ENCODE results near the gene HCRTR1.

HCRTR1 gene

DNA sequence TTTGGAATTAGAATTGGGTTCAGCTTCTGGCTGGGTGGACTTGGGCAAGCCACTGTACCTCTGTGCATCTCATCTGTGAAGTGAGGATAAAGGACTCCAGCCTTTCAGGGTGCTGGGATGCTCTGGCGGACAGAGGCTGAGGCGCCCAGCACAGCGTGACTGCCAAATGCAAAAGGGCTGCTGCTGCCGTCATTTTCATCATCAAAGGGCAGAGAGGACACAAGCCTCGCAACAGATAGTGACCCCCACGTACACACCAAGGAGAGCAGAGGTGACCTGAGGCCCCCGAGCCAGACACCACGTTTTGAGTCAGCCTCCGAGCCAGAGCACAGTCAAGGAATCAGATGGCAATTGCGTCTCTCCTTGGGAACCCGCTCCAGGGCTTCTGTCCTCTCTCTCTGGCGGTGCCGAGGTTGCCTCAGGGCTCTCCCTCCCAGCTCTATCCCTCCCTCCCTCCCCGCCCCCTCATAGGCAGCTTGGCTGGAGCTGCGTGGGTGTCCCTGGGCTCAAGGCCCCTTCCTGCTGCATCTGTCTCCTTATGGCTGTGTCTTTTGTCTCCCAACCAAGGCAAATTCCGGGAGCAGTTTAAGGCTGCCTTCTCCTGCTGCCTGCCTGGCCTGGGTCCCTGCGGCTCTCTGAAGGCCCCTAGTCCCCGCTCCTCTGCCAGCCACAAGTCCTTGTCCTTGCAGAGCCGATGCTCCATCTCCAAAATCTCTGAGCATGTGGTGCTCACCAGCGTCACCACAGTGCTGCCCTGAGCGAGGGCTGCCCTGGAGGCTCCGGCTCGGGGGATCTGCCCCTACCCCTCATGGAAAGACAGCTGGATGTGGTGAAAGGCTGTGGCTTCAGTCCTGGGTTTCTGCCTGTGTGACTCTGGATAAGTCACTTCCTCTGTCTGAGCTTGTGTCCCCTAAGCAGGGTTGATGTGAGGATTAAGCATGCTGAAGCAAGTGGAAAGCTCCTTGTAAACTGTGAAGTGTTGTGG lies 9.0 kb downstream of the HCRTR1 start:
- DNase-seq (ENCODE audit: low read depth in 2 of 2), result no peak

DNA sequence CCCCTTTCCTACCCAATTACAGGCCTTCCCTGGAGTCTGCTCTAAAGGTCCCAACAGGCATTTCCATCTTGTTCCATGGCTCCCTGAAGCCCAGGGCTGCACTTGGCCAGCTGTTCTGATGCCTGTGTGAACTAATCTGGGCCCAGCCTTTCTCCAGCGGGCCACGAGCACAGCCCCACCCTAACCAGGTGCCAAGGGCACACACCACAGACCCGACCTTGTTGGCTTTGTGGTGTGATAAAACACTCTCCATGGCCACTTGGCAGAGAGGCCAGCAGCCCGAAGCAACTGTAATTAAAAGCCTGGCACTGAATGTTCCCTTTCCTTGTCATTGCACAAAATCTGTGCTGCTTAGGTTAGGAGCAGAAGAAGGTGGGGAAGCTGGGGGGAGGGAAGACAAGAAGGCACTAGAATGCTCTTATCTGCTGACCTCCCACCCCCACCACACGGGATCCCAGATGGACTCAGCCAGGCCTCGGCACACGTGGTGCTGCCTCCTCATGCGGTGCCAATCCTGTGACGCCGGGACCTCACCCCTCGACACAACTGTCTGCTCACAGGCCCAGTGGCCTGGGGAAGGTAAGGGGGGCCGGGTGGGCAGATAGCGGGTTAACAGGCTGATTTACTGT lies 9.9 kb downstream of the HCRTR1 start:
- no peak for DNase-seq (ENCODE audit: low read depth in 2 of 2)

DNA sequence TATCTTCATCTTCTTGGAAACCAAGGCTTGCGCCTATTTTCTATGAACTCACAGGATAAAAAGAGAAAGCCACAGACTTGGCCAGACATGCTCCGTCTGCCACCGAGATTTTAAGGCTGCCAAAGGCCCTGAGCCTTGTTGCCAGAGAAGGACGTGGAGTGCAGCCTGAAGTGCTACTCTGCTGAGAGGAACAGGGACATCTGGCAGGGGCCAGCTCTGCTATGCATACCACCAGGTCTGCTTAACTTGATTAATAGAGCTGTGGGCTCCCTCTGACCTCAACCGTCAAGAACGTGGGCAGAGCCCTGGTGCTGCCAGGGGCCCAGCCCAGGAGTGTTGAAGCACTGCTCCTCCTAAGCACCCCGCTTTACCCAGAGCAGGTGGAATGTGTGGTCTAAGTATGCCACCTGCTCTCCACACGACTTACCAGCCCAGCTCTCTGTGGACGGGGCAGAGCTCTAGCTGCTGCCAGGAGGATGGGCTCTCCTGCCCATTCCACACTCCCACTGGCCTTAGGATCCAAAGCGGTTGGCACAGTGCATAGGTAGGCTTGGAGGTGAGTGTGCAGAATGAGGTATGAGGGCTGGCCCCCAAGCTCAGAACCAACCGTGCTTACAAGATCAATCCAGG lies 10.6 kb downstream of the HCRTR1 start:
- no peak for DNase-seq (ENCODE audit: low read depth in 2 of 2)

DNA sequence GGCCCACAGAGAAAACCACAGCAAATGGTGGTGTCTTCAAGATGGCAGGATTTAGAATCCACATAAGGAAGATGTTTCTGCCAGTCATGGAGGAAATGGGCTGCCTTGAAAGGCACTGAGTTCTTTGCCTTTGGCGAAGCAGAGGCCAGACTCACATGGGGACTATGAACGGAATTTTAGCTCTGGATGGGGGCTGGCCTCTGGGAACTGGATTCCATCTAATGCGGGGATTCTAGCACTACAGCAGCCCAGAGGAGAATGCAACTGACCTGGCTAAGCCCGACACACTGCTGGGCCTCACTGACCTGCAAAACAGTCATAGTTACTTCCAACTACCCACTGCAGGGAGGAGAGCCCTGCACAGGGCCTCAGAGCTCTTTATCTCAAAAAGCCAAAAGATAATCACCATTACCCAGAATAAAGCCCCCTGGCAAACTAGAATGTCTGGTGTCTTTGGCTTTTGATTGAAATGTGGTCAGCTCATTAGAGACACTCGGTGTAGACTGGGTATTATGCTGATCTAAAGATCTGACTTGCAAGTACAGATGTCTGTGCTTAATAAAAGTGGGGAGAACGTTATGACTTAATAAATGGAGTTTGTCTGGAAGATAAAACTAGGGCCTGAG lies 11.6 kb downstream of the HCRTR1 start:
- DNase-seq (ENCODE audit: low read depth in 2 of 2), result no peak

DNA sequence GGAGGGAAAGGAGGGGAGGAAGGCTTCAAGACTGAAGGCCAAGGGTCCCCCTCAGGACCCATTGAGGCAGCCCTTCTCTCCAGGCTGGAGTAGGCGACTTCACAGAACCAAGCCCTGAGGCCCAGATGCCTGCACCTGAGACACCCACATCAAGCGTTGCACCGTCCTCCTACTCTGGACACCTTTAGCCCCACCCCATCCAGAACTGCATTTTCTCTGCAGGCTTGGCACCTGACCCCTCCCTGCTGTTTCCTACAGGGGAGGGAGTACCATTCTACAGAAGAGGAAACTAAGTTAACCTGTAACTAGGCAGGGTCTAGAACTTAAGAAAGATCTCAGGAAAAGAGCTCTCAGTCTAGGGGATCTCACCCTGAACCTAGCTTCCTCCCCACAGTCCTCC lies 15.2 kb downstream of the HCRTR1 start:
- no peak for DNase-seq (ENCODE audit: low read depth in 2 of 2)

DNA sequence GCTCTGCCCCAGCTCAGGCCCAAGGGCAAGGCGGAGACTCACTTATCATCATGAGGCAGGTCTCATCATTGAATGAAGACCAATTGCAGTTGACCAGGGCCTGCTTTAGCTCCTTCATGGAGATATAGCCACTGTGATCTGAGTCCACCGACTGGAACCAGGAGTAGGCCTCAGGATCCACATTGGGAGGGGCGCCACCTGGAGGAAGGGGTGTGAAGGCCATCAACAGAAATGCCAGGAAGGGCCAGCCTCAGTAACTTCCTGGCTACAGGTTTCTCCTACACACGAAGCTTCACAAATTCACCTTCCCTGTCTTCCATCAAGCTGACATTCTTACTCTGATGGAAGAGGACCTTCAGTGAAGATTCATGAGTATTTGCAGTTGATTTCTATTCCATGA lies 15.6 kb downstream of the HCRTR1 start:
- no peak for DNase-seq (ENCODE audit: low read depth in 2 of 2)

DNA sequence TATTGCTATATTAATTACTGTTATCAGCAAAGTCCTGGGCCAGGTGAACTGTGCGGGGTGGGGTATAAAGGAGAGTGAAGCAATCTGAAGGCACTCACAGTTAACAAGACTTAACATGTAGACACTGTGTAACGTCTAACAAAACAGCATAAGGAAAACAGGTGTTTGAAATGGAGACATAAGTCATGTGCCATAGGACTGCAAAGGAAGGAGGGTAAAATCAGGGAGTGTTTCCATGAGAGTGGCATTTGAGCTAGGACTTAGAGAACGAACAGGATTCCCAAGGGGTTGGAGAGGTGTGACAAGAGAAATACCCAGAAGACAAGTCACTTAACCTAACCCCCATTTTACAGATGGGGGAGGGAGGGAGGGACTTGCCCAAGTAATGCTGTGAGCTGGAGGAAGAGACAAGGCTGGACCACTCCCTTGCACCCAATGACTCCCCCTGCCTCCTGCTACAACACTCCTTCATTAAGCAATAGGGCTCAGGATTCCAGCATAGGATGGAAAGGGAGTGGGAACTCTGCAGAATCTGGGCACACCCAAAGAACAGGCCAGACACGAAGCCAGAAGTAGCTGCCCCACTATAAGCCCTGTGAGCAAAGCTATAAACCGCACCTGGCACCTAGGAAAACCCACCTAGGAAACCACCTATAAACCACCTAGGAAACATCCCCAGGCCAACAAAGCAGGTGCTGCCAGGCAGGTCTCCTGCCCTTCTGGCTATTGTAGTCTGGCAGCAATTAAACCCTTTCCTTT lies 20.6 kb downstream of the HCRTR1 start:
- DNase-seq (ENCODE audit: low read depth in 2 of 2), result no peak

DNA sequence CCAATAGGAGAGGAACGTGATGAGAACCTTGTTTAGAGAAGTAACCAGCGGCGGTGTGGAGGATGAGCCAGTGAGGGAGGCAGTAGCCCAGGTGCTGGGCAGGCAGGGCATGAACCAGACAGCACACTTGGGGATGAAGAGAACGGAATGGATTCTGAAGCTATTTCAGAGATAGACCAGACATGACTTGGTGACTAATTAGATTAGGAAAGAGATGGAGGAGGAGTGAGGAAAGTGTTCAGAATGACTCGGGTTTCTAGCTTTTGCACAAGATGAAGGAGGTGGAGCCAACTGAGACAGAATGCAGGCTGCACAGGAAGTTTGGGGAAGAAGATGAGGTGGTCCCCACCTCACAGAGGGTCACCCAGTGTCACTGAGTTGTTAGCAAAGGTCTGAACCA lies 22.1 kb downstream of the HCRTR1 start:
- DNase-seq (ENCODE audit: low read depth in 2 of 2), result peak in 1 of 2 experiments; percentile 17

DNA sequence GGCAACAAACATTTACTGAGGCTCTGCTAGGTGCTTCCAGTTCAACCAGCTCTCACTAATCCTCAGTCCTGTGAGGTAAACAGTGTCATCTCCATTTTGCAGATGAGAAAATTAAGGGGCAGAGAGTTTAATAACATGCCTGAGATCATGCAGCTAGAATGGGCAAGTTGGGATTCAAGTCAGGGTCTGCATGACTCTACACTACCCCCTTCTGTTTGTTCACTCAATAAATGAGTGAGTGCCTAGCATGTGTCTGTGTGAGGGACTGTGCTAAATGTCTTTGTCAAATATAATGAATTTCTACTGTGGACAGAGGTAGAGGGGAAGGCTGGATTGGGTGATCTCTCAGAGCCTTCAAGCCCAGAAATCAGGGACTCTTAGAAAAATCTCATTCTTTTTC lies 22.7 kb downstream of the HCRTR1 start:
- no peak for DNase-seq (ENCODE audit: low read depth in 2 of 2)

DNA sequence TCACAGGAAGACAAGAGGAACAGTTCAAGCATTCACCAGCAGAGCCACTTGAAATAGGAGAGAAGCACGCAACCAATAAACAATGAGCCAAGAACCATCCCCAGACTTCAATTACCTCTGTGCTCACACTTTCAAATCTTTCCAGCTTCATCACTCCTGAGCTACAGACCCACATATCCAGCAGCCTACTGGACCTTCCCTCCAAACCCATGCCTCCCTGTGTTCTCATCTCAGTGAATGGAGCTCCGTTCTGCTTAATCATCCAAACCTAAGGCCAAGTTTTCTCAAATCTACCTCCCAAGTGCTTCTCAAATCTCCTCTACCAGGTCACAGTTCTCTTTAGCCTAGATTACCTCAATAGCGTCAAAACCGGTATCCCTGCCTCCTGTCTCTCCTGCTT lies 23.5 kb downstream of the HCRTR1 start:
- no peak for DNase-seq (ENCODE audit: low read depth in 2 of 2)

DNA sequence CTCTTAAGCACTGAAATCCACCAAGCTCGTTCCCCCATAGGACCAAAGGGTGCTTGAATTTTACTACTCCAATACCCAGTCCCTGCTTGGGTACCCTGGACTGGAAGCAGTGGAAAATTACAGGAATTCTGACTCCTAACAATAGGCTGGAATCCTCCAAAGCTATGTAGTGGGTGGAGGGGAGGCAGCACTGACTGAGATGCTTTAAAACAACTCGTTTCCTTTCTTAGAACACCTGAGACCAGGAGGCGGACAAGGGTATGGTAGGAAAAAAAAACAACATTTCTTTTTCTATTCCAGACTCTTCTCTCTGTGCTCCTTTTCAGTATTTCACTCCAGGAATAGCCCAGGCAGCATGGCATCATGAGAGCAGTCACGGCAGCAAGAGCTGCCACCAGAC lies 24.9 kb downstream of the HCRTR1 start:
- no peak for DNase-seq (ENCODE audit: low read depth in 2 of 2)

DNA sequence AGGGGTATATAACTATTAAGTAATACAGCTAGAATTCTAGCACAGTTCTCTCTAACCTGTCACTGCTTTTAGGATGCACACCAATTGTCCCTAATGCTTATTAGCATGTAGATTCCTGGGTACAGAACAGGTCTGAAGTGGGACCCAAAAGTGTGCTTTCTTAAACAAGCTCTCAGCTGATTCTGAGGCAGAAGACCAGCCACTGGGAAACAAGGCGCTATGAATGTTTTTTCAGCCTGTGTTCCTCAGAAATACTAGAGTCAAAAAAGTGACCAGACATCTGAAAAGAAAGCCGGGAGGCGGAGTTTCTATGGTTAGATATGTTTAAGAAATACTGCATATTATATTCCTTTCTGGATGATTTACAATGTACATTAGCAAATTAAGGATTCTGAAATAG lies 25.4 kb downstream of the HCRTR1 start:
- DNase-seq (ENCODE audit: low read depth in 2 of 2), result no peak

DNA sequence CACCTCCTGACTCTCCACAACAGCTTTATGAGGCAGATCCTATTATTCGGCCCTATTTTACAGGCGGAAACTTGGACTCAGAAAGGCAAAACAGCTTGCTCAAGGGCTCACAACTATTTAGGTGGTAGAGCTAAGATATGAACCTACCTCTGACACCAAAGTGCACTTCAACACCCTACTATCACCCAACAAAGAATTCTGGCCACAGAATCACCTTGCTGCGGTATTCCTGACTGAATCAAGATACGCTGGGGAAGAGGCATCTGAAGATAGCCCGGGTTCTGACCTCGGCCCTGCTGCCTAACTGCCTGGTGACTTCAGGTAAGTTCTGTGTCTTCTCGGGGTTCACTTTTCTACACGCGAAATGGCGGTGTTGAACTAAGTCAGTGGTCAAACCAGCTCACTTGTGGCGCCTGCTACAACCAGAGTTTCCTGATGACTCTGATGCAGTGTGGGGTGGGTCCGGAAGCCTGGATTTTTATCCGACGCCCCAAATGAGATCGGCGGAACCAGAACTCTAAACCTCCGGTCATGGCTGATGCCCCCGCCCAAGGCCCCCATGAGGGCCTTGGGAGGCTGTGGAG lies 26.6 kb downstream of the HCRTR1 start:
- DNase-seq (ENCODE audit: low read depth in 2 of 2), result no peak

DNA sequence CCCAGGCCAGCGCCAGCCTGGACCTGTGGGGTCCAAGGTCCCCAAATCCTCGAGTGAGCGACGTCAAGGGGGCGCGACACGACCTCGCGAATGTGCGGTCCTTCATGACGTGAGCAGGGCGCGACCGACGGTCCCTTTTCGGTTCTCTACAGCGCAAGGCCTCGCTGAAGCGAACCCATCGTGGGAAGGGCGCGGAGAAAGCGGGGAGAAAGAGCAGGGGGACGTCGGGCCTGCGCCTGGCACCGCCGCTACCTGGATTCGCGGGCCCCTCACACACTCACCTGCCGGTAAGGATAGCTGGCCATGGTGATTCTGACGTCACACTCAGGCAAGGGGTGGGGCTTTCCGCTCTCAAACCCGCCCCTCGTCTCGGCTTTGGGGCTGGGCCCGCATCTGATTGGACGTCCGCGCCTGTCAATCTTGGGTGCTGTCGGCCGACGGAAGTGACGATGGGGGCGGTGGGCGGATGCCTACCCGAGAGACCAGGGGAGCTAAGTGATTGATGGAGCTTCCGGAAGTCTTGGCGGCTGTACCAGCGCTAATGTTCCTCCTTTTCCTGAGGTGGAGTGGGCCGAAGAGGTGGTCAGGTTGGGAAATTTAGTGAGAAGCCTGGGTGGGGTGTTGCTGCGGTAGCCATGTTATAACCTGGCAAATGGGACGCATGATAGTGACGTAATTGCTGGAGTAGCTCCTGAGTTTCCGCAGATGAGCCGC lies 27.2 kb downstream of the HCRTR1 start, which contains the start of gene PEF1:
PEF1 (minus strand) TSS at position 317 of the 714 bp plus-strand sequence; CDS start at position 305, 12 bp downstream.
- peak; percentile 94 for DNase-seq (ENCODE audit: low read depth in 2 of 2)

DNA sequence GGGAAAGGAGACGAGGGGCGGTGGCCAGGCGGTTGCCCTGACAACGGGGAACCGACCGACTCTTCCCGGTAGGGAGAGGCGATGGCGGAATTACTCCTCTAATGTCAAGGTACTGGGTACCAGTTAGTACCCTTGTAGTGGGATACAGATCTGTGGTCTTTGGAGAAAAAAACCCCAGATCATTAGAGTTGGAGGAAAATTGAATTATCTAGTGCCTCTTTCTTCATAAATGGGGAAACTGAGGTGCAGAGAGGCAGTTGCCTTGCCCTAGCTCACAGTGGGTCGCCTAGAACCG lies 27.7 kb downstream of the HCRTR1 start:
- DNase-seq (ENCODE audit: low read depth in 2 of 2), result no peak

DNA sequence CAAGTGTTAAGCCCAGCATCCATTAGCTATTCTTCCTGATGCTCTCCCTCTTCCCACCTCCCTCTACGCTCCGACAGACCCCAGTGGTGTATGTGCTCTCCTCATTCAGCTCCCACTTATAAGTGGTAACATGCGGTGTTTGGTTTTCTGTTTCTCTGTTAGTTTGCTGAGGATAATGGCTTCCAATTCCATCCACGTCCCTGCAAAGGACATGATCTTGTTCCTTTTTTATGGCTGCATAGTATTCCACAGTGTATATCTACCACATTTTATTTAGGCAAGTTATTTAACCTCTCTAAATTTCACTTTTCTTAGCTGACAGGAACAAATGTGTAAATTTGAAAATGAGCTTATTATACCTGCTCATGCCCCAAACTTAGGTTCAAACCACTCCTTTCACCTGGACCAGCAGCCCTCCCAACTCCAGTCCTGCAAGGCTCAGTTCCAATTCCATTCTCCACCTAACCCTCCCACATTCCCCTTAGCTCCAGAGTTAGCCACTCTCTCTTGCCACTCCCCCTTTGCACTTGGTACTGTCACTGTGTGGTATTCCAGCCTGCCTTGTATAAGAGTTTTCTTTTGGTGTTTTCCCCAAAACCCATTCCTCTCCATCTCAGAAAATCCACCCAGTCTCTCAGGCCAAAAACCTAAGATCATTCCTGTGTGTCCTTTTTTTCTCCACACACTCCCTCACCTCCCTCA lies 28.9 kb downstream of the HCRTR1 start:
- DNase-seq (ENCODE audit: low read depth in 2 of 2), result no peak

DNA sequence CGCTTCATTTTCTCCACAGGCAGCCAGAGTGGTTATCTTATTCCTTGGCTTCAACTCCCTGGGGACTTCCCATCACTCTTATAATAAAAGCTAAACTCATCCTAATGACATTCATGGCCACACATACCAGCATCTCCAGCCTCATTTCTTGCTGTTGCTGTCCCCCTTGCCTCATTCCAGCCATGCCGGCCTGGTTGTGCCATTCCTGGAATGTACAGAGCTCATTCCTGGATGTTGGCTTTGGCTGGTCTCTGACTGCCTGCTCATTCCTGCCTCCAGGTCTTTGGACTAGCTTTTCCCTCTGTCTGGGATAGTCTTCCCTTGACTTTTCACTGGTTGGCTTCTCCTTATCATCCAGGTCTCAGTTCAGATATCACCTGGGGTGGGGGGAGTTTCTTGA lies 29.6 kb downstream of the HCRTR1 start:
- DNase-seq (ENCODE audit: low read depth in 2 of 2), result peak in 1 of 2 experiments; percentile 28

DNA sequence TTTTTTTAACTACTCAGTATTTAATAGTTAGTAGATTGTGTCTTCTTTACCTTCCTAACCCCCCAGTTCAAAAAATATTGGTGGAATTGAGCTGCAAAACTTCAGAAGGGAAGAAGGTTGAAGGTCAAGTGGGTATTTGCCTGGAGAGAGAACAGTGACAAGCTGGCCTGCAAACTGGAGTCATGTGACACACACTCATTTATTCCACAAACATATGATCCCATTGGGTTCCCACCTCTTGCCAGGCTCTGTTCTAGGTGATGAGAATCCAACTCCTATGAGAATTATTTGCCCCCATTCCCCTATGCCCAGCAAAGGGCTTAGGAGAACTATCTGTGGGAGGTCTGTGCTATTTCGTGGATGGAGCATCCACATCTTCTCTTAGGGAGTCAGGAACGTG lies 30.7 kb downstream of the HCRTR1 start:
- DNase-seq (ENCODE audit: low read depth in 2 of 2), result no peak

DNA sequence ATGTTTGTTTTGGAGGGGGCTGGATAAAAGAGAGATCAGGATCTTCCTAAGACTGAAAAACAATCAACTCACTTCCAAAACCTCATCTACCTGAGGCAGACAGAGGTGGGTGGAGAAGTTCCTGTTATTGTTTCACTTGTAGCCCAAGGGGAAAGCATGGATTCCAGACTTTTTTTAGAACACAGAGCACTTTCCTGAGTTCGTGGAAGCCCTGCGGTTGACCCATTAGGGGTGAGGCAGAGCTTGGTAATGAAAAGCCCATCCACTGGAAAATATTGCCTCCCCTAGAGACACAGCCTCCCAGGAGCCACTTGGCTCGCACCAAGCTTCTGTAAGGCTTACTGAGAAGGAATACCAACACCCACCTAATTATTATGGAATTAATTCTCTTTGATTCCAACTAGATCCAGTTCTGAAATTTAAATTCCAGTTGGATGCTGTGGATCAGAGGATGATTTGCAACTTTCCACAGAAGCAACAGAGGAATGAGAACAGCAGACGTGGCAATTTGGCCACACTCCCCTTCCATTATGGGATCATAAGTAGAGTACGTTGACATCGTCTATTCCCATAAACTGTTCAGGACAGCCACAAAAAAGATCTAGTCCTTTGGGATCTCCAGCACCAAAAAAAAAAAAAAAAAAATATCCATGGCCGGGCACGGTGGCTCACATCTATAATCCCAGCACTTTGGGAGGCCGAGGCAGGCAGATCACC lies 31.3 kb downstream of the HCRTR1 start:
- DNase-seq (ENCODE audit: low read depth in 2 of 2), result no peak

All from fibroblast of skin of left biceps (primary cell).